Measurements from ENCODE around the gene MTUS2. TPM values are rescaled to one million over a fixed set of nuclear protein-coding genes. Genes with fewer than 3 reads are reported as not detected.

The MTUS2 gene
- total and polyA plus RNA-seq, 2 donors (not counting 3 experiments of a cell fraction or from before 2014, with no cell fraction given) = not detected

GRCh38 chr13:29481603-29482002 is 661.5 kb downstream of the MTUS2 start:
- no peak overlapping the region for H3K4me3 ChIP-seq (replicated peaks in 1 of 3; ENCODE audit: insufficient read depth in 1 of 3, low read depth in 1 of 3, low read length in 3 of 3)
- BruUV-seq (replicated peaks) = no TSS peak
- no peaks in the 10 kb centered on the region for H3K9me1 ChIP-seq (replicated peaks; ENCODE audit: control insufficient read depth, extremely low read depth, insufficient read depth, low read length)
- CTCF ChIA-PET = interaction anchor here (1.4 to 2.7 kb wide), 2 partner anchors 10 to 26 kb away, joined by 3 to 8 read pairs; no protein-coding TSS in a partner anchor
- H3K27ac ChIP-seq (ENCODE audit: insufficient read depth, low read depth, low read length) = no peak overlapping the region
- dilution Hi-C loops (cut with MboI; ENCODE audit: extremely low pct_ligation_motif_present, low sequenced_read_pairs) = no loop called here
- H3K9me3 ChIP-seq (replicated peaks; ENCODE audit: control insufficient read depth, insufficient read depth, low read length) = no peaks in the 10 kb centered on the region
- DNase-seq (ENCODE audit: low read depth, low spot score) (no peak), FAIRE-seq (no peak)
- peaks cover 7% of the 10 kb centered on the region in 2 experiments for H3K27me3 ChIP-seq (ENCODE audit: control insufficient read depth in 2 of 2, insufficient read depth in 2 of 2, low read length in 2 of 2)
- intact Hi-C loops (cut with micrococcal nuclease) = no loop called here
- POLR2A ChIA-PET = no interaction called here
- H4K20me1 ChIP-seq (replicated peaks; ENCODE audit: control insufficient read depth, extremely low read depth, insufficient read depth, low read length) = no peaks in the 10 kb centered on the region
- H3K4me2 ChIP-seq (ENCODE audit: insufficient read depth, low read length) = no peak overlapping the region
- TF ChIP-seq POLR2AphosphoS5 (IDR thresholded peaks at IDR 0.05; ENCODE audit: insufficient read depth, low read depth, low read length) (no peak), MAX (IDR thresholded peaks at IDR 0.05; ENCODE audit: insufficient read depth, insufficient read length) (no peak), POLR2A (IDR thresholded peaks at IDR 0.05; ENCODE audit: low read depth, low read length) (no peak), CTCF (IDR thresholded peaks at IDR 0.05; ENCODE audit: extremely low read depth in 1 of 2, insufficient read depth in 1 of 2, low read depth in 1 of 2, low read length in 2 of 2) (no peak), FOS (IDR thresholded peaks at IDR 0.05; ENCODE audit: borderline replicate concordance, insufficient read depth, low read length) (no peak), EZH2 (IDR thresholded peaks at IDR 0.05; ENCODE audit: borderline replicate concordance, low read depth, low read length, severe bottlenecking) (no peak), MYC (IDR thresholded peaks at IDR 0.05; ENCODE audit: low read depth, low read length) (no peak), JUN (IDR thresholded peaks at IDR 0.05; ENCODE audit: borderline replicate concordance, insufficient read depth, insufficient read length, low read depth) (no peak), GATA2 (IDR thresholded peaks at IDR 0.05; ENCODE audit: insufficient read depth, insufficient read length, low read depth, low read length) (no peak)
- H3K9ac ChIP-seq (replicated peaks; ENCODE audit: extremely low read depth, insufficient read depth, low read length) = no peak overlapping the region
- H3K36me3 ChIP-seq (ENCODE audit: control insufficient read depth in 2 of 2, extremely low read depth in 1 of 2, insufficient read depth in 2 of 2, low read length in 2 of 2) = no peaks in the 10 kb centered on the region
- no peaks in the 10 kb centered on the region for H3K79me2 ChIP-seq (ENCODE audit: control insufficient read depth, insufficient read depth, low read length)
- no peaks in the 10 kb centered on the region for H3K4me1 ChIP-seq (ENCODE audit: control insufficient read depth, extremely low read depth, insufficient read depth, low read length)
- H2AFZ ChIP-seq (ENCODE audit: low read depth, low read length) = no peak overlapping the region
